Transverse colon (tissue), 4 donors: ENCODE data around the gene CRHR2. TPM values are rescaled to one million over a fixed set of nuclear protein-coding genes. Genes with fewer than 3 reads are reported as not detected.

Source experiments
- DNase-seq: peaks from one replicate; pipeline ENCODE4 v3.0.0-alpha.2; 2019
- H3K27ac ChIP-seq, 4 donors: fragments of 200-600 bp; sonication (generic); 2 replicates each; pipeline ENCODE4 v1.5.1; 2016 to 2018; ENCODE audit warnings: inconsistent platforms in 4 of 4
- H3K27me3 ChIP-seq: fragments of 200-600 bp; sonication (generic); 2 replicates; pipeline ENCODE4 v1.5.1; 2017; ENCODE audit warnings: inconsistent platforms
- H3K36me3 ChIP-seq, 4 donors: fragments of 200-600 bp; sonication (generic); 2 replicates each; pipeline ENCODE4 v1.5.1; 2017 to 2019; ENCODE audit warnings: inconsistent platforms in 4 of 4
- H3K4me1 ChIP-seq, 4 donors: fragments of 200-600 bp; sonication (generic); 2 replicates each; pipeline ENCODE4 v1.5.1; 2017 to 2020; ENCODE audit warnings: inconsistent platforms in 4 of 4
- H3K4me3 ChIP-seq, 4 donors: fragments of 200-600 bp; sonication (generic); 1 replicate in 1 of 4; 2 replicates in 3 of 4; pipeline versions ENCODE4 v1.5.1 to v1.6.1; 2017 to 2019; ENCODE audit warnings: inconsistent platforms in 4 of 4
- H3K9me3 ChIP-seq, 2 donors: fragments of 200-600 bp; sonication (generic); 2 replicates each; pipeline ENCODE4 v1.5.1; 2017 to 2019; ENCODE audit warnings: inconsistent platforms in 2 of 2
- CTCF ChIP-seq, 5 experiments: fragments of 200-600 bp in 3 of 5; fragments of 450-650 bp in 2 of 5; sonication (generic) in 3 of 5; IDR thresholded peaks; 1 replicate in 2 of 5; 2 replicates in 3 of 5; pipeline ENCODE4 v1.5.1; 2016 to 2017; ENCODE audit warnings: antibody characterized with exemption in 5 of 5, inconsistent platforms in 3 of 5, mild to moderate bottlenecking in 2 of 5, moderate library complexity in 1 of 5
- EP300 ChIP-seq: sonication (generic); formaldehyde crosslinking; IDR thresholded peaks from one replicate; pipeline ENCODE4 v1.6.1; 2017; ENCODE audit warnings: antibody characterized with exemption, low read depth
- POLR2A ChIP-seq: fragments of 450-650 bp; IDR thresholded peaks from one replicate; pipeline ENCODE4 v1.6.1; 2016; ENCODE audit warnings: antibody characterized with exemption, mild to moderate bottlenecking, moderate library complexity
- POLR2AphosphoS5 ChIP-seq, 3 donors: sonication (generic); formaldehyde crosslinking; IDR thresholded peaks; one replicate each; pipeline ENCODE4 v1.6.1; 2016; ENCODE audit warnings: antibody characterized with exemption in 3 of 3
- WGBS, 2 donors: methylation state at CpG; one replicate each; pipeline ENCODE4 v1.1.5; 2018; ENCODE audit warnings: low coverage in 1 of 2; 5-methylcytosine and 5-hydroxymethylcytosine counted together
- in situ Hi-C, 4 donors: fragments of 200-750 bp; cut with MboI; loops; one replicate each; pipeline versions ENCODE4 v1.15.0 to v1.15.1; 2017; ENCODE audit warnings: low sequenced_read_pairs in 3 of 4, low pct_ligation_motif_present in 1 of 4, low pct_unique_long_range_greater_than_20kb in 1 of 4
- intact Hi-C: fragments of 100-400 bp; cut with DNase I; formaldehyde crosslinking; loops from one replicate; pipeline ENCODE4 v1.15.1; 2023; ENCODE audit warnings: low total_unique reads
- total RNA-seq, 4 donors: library from RNA; depleted of rRNA; stranded (reverse); fragments of >200 nt; gene quantifications; one replicate each; pipeline ENCODE4 v1.1.0, GENCODE V29; 2016

CRHR2 gene
- total RNA-seq, 4 donors from 2014 or later, result not detected

- Histone ChIP-seq H3K27ac (no peak overlapping the region), H3K9me3 (no peaks in the 10 kb centered on the region), H3K27me3 (no peaks in the 10 kb centered on the region), H3K4me3 (no peak overlapping the region), H3K36me3 (no peaks in the 10 kb centered on the region), H3K4me1 (no peaks in the 10 kb centered on the region)
- no peak for DNase-seq
- WGBS, 2 donors, result 96% methylated on average over 9 of the region's 9 CpGs; no CpG with 5 or more reads in 1 of the 2 donors
- intact Hi-C loops (no loop called here), in situ Hi-C loops (no loop called here)
- TF ChIP-seq CTCF (IDR thresholded peaks at IDR 0.05), result no peak
- TF ChIP-seq POLR2A, result no peak
- no peak for TF ChIP-seq POLR2AphosphoS5 (IDR thresholded peaks at IDR 0.05)
- TF ChIP-seq EP300, result no peak
These were observed 19.8 kb downstream of the CRHR2 start for GRCh38 chr7:30662431-30662939.

GRCh38 chr7:30661926-30662325 is 20.3 kb downstream of the CRHR2 start:
- no peak for DNase-seq
- WGBS, 2 donors, result 67 to 88% methylated on average over 1 to 6 of the region's 6 CpGs
- TF ChIP-seq EP300, result no peak
- no peak for TF ChIP-seq CTCF (IDR thresholded peaks at IDR 0.05)
- intact Hi-C loops, result no loop called here
- in situ Hi-C loops, result no loop called here
- no peaks in the 10 kb centered on the region for H3K4me1 ChIP-seq
- H3K27me3 ChIP-seq, result no peaks in the 10 kb centered on the region
- no peak overlapping the region for H3K4me3 ChIP-seq
- no peaks in the 10 kb centered on the region for H3K36me3 ChIP-seq
- H3K9me3 ChIP-seq, result no peaks in the 10 kb centered on the region
- H3K27ac ChIP-seq, result no peak overlapping the region

- Histone ChIP-seq H3K27ac (no peak overlapping the region), H3K27me3 (no peaks in the 10 kb centered on the region), H3K4me3 (no peak overlapping the region), H3K4me1 (no peaks in the 10 kb centered on the region), H3K9me3 (no peaks in the 10 kb centered on the region), H3K36me3 (no peaks in the 10 kb centered on the region)
- in situ Hi-C loops, result no loop called here
- intact Hi-C loops, result no loop called here
- TF ChIP-seq EP300, result no peak
- no peak for TF ChIP-seq POLR2AphosphoS5 (IDR thresholded peaks at IDR 0.05)
- TF ChIP-seq CTCF (IDR thresholded peaks at IDR 0.05), result no peak
- TF ChIP-seq POLR2A, result no peak
- DNase-seq, result no peak
- 75 to 77% methylated on average over 7 to 16 of the region's 16 CpGs for WGBS, 2 donors
These were observed 21.7 kb downstream of the CRHR2 start for GRCh38 chr7:30660331-30661255.

DNA sequence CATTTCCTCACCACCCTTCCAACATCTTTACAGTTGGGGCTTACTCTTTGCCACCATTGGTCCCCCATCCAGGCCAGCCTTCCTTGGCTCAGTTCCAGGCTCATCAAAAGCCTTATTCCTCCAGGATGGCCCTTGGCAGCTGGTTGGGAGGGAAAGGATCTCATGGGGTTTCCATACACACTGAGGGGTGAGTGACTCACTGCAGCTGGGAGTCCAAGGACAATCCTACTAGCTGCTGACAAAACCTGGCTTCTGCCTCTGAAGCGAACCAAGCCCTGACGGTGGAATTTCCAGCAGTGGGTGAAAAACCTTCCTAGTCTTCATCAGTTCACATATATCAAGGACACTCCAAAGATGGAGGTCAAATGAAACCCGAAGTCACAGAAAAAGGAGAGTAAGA is 22.9 kb downstream of the CRHR2 start:
- Histone ChIP-seq H3K36me3 (no peaks in the 10 kb centered on the region), H3K27me3 (no peaks in the 10 kb centered on the region), H3K4me1 (no peaks in the 10 kb centered on the region), H3K9me3 (no peaks in the 10 kb centered on the region), H3K4me3 (no peak overlapping the region), H3K27ac (no peak overlapping the region)
- intact Hi-C loops, result no loop called here
- in situ Hi-C loops, result no loop called here
- no peak for TF ChIP-seq EP300
- TF ChIP-seq POLR2AphosphoS5 (IDR thresholded peaks at IDR 0.05), result no peak
- DNase-seq, result no peak
- 82 to 86% methylated on average over 2 to 3 of the region's 3 CpGs for WGBS, 2 donors
